Activated CD4-positive, alpha-beta T cell treated with anti-CD3 and anti-CD28 coated beads for 4 hours (primary cell): ENCODE data around the gene PPP2R2D.
"Not testable (repeated sequence)": the region's sequence is repeated elsewhere in the genome, so short reads cannot be mapped to it uniquely, and the experiment has no call there.

ENCODE experiments used
- DNase-seq, 2 donors: peaks; one replicate each; pipeline ENCODE4 v3.0.0-alpha.2; 2020

The PPP2R2D gene

DNA sequence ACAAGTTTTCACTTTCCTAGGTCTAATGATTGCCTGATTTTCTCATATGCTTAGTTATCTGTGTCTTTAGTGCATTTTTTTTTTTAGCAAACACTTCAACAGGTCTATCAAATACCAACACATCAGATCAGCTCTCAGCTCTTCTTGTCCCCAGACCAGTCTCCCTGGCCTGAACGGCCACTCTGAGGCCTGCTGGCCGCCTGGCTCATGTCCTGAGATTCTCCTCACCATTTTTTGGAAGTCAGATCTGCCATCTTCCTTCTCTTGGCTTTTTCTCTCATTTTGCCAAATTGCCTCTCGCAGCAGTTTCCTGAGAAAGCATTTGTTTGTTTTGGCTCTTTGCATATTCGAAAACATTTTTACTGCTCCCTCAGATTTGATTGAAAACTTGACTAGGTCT is 29.3 kb downstream of the PPP2R2D start:
- DNase-seq, result no peak

GRCh38 chr10:131930586-131931330 is 29.9 kb downstream of the PPP2R2D start:
- no peak for DNase-seq

- no peak for DNase-seq
Observed at GRCh38 chr10:131931981-131932380, 31.2 kb downstream of the PPP2R2D start.

- no peak for DNase-seq
Observed at GRCh38 chr10:131933016-131933695, 32.3 kb downstream of the PPP2R2D start.

DNA sequence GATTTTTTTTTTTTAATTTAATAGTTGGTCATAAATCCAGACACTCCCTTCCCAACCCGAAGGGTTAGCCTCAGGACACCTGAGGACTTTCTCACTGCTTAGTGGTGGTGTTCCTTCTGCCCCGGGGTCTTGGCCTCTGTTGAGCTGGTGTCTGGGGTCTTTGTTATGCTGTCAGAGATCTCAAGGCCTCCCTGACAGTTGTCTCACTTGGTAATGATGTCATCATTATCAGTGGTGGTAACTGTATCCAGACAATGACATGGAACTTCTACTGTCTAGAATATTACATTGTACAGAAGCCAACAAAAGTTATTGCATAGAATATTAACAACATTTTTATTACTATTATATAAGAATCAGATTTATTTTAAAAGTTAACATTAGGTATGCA is 32.9 kb downstream of the PPP2R2D start:
- no peak for DNase-seq

- no peak for DNase-seq
Observed at GRCh38 chr10:131934769-131935168, 34.0 kb downstream of the PPP2R2D start.

DNA sequence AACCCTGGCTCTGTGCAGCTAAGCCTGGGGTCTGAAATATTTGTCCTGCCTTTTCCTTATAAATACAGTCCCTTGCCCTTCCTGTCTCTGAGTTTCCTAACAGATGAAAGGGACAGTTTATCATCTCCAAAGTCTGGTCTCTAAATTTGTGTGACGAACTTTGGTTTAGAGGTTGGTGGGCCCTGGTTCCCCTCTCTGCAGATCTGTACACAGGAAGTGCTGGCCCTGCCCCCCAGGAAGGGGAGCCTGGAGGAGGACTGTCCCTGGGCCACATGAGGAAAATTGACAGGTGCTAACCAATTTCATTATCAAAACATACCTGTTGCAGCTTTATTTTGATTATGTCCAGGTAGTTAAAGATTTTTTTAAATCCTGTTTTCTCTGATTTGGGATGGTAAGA is 34.5 kb downstream of the PPP2R2D start:
- no peak for DNase-seq

DNA sequence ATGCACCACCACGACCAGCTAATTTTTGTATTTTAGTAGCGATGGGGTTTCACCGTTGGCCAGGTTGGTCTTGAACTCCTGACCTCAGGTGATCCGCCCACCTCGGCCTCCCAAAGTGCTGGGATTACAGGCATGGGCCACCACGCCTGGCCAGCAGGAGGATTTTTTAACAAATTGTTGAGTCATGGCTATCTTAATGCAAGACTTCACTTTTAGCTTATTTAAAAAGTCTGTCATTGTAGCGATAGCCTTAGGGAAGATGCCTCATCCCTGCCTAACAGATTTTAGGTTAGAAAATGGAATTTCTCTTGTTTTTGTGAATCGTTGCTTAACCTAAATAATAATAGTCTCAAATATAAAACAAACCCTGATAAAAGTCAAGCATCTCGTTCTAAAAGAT is 35.5 kb downstream of the PPP2R2D start:
- DNase-seq, result no peak

GRCh38 chr10:131936736-131937135 is 35.9 kb downstream of the PPP2R2D start:
- DNase-seq, result no peak

GRCh38 chr10:131937836-131938235 is 37.0 kb downstream of the PPP2R2D start:
- DNase-seq, result no peak

- DNase-seq, result no peak
Observed at GRCh38 chr10:131938681-131939080, 37.9 kb downstream of the PPP2R2D start.

- DNase-seq, result no peak
Observed at GRCh38 chr10:131942455-131942854, 41.6 kb downstream of the PPP2R2D start.

- DNase-seq, result no peak
Observed at GRCh38 chr10:131943021-131943814, 42.4 kb downstream of the PPP2R2D start.

- DNase-seq, result no peak
Observed at GRCh38 chr10:131944412-131944811, 43.6 kb downstream of the PPP2R2D start.

DNA sequence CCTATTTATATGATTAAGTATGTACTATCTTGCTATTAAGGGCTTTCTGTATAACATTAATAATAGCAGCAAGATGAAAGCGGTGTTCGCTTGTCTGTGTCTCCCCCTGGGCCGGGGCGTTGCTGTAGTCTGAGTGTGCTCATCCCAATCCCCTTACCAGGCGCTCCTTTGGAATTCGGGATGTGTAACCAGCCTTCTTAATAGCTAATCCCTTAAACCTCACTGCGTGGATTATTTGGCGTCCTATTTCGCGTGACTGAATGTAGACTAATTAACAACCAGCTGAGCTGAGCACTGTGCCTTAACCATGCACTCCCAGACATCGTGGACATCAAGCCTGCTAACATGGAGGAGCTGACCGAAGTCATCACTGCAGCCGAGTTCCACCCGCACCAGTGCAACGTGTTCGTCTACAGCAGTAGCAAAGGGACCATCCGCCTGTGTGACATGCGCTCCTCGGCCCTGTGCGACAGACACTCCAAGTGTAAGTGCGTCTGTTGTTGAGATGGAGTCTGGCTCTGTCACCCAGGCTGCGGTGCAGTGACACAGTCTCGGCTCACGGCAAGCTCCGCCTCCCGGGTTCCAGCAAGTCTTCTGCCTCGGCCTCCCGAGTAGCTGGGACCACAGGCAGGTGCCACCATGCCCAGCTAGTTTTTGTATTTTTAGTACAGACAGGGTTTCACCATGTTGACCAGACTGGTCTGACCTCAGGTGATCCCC is 44.3 kb downstream of the PPP2R2D start:
- DNase-seq, result no peak

DNA sequence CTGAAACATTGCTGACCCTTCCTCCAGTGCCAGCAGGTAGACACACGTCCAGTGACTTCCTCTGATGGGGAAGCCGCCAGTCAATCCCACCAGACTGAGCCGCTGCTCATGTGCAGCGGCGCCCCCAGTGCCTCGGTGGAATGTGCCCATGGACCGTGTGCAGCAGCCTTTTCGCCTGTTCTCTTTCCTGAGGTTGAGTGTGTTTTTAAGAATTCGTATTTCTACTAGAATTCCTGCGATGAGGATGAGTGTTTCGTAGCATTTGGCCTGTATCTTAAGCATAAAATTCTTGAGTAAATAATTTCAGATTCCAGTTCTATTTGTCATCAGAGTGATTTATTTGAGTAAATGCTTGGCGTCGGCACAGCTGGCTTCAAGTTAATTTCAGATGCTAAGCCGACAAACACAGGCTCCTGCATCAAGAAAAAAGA is 45.5 kb downstream of the PPP2R2D start:
- no peak for DNase-seq

- no peak for DNase-seq
Observed at GRCh38 chr10:131946880-131947279, 46.1 kb downstream of the PPP2R2D start.

DNA sequence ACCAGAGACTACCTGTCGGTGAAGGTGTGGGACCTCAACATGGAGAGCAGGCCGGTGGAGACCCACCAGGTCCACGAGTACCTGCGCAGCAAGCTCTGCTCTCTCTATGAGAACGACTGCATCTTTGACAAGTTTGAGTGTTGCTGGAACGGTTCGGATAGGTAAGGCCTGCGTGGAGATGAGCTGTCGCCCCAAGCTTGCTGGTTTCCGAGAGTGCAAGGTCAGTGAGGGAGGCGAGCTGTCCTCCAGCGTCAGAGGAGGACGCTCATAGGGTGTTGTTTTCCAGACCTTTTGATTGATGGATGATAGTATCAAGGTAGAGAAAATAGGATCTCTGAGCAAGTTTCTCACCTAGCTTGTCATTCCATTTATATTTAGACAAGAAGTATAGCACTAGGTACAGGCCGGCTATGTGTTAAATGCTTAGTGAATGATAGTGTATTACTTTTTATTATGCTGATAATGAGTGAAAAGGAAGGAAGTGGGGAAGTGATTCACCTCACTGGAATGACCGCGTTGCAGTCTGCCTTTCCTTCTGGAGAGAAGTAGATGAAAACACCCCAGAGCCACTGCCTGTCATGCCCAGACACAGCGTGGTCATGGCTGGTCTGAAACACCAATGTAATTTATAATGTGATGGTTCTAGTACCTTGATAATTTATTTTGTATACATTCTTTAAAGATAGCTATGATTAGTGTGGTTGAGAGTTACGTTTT is 47.0 kb downstream of the PPP2R2D start:
- no peak for DNase-seq

GRCh38 chr10:131948501-131948900 is 47.7 kb downstream of the PPP2R2D start:
- no peak for DNase-seq

DNA sequence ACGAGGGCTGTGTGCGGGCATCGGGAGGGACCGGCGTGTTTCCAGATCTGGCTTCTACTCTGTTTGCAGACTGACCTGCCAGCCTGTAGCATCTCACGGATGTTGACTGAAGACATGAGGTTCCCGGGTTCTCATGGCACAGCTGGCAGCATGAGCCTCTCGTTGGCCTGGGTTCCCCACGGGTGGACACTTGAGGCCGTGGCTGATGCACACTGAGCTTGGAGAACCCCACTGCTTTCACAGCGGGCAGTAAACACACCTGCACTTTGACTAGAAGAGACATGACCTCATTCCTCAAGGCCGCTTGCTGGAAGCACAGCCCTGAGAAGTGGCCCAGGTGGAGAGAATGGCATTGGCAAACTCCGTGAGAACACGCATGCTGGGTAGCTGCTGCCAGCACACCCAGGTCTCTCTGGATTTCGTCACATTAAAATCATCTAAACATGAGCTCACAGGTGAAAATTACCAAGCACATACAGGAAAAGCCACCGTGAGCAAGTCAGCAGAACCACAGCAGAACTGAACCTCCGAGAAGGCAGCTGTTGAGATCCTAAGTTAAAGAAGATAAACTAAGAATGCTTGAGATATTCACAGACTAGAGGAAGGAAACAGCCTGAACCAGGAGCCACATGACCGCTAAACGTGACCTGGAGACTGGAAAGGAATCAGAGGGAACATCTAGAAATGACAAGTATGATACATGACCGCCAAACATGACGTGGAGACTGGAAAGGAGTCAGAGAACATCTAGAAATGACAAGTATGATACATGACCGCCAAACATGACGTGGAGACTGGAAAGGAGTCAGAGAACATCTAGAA is 48.4 kb downstream of the PPP2R2D start:
- DNase-seq, result no peak

GRCh38 chr10:131949908-131950307 is 49.1 kb downstream of the PPP2R2D start:
- not testable (repeated sequence) for DNase-seq
